ENCODE measurements around the gene FOXO3. TPM values are rescaled to one million over a fixed set of nuclear protein-coding genes. Genes with fewer than 3 reads are reported as not detected.
"Not testable (repeated sequence)": the region's sequence is repeated elsewhere in the genome, so short reads cannot be mapped to it uniquely, and the experiment has no call there.

FOXO3 gene
- total RNA-seq, 1 donor from 2014 or later, result 74.5 TPM

DNA sequence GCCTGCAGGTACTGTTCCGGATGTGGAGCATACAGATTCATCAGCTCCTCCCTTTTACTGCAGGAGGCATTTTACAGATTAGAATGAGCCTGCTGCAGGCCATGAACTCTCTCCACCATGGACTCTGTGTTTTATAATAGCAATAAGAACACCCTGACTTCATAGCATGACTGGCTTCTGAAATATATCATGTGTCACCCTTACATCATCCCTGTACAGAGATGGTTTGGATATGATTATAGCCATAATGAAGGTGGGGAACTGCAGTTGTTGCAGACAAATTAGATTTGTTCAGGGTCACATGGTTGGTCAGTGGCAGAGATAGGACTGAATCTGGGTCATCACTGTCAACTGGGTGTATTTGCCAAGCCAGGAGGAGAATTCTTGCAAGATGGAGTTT, 100.7 kb downstream of the FOXO3 start:
- peak; percentile 44 for DNase-seq

DNA sequence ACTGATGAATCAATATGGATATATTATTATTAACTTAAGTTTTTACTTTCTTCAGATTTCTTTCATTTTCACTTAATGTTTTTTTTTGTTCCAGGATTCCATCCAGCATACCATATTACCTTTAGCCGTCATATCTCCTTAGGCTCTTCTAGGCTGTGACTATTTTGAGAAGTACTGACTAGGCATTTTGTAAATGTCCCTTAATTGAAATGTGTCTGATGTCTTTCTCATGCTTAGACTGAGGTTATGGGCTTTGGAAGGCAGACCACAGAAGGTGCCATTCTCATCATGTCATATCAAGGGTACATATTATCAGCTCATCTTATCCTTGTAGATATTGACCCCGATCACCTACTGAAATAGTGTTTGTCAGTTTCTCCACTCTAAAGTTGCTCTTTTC, 101.3 kb downstream of the FOXO3 start:
- no peak for DNase-seq

DNA sequence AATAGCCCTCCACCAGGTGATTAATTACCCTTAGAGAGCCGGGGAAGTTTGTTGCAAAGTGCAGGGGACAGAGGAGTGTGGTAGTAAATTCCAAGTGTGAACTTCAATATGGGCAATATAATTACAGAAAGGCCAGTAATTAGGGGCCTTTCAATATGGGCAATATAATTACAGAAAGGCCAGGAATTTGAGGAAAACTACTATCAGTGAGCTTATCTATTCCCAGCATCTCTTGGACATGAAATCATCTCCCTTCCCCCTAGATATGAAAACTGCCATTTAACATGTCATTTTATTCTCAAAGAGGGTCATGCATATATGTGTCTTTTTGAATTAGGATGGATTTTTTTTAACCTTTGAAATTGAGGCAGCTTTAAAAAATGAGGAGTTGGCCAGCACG, 102.0 kb downstream of the FOXO3 start:
- no peak for DNase-seq

DNA sequence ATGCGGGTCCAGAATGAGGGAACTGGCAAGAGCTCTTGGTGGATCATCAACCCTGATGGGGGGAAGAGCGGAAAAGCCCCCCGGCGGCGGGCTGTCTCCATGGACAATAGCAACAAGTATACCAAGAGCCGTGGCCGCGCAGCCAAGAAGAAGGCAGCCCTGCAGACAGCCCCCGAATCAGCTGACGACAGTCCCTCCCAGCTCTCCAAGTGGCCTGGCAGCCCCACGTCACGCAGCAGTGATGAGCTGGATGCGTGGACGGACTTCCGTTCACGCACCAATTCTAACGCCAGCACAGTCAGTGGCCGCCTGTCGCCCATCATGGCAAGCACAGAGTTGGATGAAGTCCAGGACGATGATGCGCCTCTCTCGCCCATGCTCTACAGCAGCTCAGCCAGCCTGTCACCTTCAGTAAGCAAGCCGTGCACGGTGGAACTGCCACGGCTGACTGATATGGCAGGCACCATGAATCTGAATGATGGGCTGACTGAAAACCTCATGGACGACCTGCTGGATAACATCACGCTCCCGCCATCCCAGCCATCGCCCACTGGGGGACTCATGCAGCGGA, 102.9 kb downstream of the FOXO3 start:
- not testable (repeated sequence) for DNase-seq

DNA sequence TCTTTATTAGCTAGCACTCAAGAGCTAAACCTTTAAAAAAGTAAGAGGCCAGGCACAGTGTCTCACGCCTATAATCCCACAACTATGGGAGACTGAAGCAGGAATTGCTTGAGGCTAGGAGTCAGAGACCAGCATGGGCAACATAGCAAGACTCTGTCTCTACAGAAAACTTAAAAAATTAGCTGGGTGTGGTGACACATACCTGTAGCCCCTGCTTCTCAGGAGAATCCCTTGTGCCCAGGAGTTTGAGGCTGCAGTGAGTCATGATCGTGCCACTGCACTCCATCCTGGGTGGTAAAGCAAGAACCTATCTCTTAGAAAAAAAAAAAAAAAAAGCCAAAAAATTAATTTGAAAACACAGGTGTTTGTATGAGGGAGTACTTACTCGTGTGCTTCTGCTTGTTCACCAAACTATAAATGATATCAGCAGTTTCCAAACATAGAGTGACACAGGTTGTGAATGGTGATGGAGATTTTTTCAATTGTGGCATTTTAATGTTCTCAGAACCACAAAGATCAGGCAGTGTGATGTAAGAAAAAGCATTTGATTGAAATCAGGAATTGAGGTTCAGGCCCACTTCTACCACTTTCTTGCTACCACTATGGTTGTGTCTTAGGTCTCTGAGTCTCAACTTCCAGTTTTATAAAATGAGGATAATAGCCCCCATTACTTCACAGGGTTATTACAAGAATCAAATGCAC, 104.9 kb downstream of the FOXO3 start:
- no peak for DNase-seq

DNA sequence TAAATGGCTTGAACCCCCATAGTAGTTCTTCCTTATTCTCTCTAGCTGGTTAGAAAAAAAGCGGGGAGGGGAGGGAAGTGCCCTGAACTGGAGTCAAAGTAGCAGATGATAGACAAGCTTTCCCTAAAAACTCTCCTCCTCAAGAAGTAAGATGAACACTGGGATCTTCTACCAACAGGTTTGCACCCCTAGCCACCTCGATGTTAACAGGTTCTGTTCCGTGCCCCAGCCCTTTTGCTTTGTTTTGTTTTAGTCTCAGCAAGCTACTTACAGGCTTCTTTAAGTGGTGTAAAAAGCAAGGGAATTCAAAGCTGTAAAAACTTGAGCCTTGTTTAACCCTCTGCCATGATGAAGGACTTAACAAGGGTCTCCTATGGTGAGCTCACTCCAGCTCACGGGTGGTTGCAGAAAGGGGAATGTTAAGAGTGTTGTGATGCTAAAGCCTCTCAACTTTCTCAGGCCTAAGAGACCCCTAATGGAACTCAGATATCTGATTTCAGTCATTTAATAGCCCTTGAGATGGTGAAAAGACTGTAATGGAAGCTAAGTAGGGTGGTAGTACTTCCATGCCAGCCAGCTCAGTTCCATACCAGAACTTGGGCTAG, 106.0 kb downstream of the FOXO3 start:
- no peak for DNase-seq

DNA sequence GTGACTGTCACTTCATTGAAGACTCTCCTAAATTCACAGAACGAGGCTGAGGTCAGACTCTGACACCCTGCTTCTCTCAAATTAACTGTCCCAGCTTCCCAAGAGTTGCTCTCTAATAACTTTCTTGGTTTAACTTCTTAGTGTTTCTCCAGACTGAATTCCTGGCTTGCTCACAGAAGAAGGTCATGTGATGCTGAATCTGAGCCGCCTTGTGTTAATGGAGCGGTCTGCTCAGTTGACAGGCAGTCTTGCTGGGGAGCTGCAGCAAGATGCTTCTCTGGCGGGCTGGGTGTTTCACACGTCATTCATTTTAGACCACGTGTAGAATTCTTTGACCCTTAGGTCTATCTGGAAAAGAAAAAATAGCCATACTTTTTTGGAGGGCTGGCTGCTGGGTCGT, 107.3 kb downstream of the FOXO3 start:
- DNase-seq, result peak; percentile 76

DNA sequence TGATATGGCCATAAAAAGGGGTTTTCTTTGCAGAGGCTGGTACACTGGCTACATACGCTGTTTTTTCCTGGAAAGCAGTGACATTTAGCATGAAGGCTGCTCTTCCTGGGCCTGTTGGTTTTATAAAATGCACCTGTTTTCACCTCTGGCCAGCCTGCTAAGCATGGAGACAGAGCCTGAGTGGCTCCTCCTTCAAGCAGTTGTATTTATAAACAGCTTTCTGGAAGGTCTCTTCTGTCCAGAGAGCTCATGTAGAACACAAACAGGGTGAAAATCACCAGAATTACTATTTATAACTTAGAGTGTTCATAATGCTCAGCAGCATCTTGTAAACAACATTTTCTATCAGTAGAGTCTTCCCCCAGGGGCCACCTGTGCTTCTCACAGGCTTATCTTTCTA, 109.0 kb downstream of the FOXO3 start:
- no peak for DNase-seq

DNA sequence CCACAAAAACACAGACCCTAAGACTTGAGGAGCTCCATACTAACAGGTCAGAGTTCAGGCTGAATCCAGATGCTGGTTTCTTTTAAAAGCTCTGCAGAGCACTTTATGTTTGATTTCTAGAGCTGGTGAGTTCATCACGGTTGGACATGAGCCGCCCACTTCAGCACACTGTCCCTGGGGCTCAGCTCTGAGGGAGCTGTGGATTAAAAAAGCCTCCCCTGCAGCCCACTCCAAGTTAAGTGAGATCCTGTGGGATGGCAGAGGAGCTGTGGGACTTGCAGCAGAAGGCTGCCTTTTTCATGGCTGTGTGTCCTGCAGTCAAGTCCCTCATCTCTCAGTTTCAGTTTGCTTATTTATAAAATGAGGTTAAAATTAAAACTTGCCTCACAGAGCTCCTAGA, 110.5 kb downstream of the FOXO3 start:
- DNase-seq, result no peak

DNA sequence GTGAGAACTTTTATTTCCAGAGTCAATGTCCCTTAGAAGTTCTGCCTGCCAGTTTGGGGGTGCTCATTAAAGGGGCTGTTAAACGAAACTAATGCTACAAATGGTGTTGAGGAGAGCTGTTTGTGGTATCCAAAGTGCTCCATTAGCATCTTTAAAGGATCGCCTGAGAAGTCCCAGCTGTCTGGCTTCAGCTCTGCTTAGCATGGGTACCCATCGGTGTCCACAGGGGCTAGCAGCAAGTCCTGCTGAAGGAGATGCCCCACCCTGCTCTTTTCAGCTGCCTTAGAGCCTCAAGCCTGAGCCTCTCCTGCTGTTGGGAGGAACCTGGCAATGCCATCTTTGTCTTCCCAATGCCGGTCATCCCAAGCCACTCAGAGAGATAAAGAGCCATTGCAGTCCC, 111.1 kb downstream of the FOXO3 start:
- no peak for DNase-seq

DNA sequence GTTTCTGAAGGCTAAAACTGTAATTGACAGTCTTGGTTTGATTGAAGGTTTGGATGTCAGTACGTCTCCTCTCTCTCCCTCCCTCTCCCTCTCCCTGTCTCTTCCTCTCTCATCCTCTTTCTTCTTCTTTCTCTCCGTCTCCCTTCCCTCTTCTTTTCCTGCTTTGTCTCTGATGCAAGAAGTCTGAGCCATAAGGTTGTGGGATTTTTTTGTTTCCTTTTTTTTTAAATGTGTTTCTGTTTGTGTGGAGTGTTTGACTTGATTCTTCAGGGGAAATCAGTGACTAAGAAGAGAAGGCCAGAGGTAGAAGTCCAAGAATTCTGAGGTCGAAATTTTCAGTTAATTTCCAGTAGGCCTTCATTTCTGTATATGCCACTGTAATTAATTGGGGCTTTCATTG, 111.9 kb downstream of the FOXO3 start:
- no peak for DNase-seq

DNA sequence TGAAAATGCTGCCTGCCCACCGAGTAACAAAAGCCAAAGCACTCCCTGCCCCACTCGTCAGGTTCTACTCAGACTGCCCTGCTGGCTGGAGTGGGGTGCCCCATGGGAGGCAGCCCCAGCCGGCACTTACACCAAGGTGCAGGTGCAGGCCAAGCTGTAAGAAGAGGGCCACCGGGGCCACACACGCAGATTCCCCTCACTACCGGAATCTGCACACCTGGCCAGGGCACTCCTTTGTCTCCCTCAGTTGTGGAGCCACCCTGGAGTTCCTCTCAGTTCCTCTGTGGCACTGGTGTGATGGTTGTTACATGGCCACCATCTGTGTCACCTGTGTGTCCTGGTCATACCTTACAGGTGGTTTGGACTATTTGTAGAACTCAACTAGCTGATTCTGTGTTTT, 112.4 kb downstream of the FOXO3 start:
- DNase-seq, result no peak

DNA sequence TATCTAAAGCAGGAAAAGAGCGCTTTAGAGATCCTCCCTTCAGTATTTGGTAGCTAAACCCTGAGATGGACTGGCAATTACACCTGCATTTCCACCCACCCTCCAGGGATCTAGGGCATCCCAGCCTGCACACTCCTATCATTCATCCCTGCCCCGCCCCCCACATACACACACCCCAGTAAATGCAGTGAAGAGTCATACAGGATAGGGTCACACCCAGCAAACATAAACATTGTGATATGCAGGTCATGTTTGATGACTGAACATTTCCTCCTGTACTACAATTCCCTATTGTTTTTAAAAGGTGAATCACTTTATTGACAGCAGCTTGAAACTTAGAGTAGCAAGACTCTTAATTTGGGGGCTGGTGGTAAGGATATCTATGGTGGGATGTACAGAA, 112.9 kb downstream of the FOXO3 start:
- DNase-seq, result no peak

DNA sequence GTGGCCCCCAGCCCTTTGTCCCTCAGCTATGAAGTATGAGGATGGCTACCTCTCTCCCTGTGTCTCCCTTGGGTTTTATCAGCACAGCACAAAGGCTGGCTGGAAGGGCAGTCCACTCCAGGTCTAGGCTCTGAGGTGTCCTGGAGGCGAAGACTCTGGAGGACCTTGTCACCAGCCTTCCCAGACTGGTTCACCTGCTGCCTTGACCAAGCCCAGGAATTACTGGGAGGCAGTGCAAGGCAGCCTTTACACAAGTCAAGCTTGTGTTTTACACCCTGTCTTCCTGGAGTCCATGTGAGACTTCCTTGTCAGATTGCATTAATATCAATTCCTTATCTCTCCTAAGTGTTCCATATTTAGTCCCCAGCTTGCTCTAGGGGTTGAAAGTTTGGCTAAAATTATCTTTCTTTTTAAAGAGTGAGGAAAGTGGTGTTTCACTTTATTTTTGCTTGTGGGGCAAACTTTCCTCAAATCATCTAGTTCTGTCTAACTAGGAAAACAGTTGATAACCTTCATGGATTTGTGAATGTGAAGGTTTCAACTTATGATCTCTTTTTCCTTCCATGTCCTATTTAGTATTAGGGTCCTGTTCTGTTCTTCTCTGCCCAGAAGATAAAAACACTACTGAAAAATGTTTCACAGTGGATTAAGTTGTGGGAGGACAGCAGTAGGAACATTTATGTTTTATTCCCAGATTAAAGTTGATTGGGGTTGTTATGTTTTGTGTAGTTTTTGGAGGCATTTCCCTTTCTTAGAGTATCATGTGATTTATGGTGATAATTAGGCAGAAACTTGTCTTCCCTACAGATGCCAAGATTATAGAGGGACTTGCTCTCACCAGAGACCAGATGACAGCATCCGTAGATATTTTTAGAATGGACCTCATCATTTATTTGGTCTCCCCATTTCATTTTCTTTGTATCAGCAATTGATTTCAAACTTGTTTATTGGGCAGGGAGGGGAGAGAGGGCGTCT, 114.8 kb downstream of the FOXO3 start:
- no peak for DNase-seq

DNA sequence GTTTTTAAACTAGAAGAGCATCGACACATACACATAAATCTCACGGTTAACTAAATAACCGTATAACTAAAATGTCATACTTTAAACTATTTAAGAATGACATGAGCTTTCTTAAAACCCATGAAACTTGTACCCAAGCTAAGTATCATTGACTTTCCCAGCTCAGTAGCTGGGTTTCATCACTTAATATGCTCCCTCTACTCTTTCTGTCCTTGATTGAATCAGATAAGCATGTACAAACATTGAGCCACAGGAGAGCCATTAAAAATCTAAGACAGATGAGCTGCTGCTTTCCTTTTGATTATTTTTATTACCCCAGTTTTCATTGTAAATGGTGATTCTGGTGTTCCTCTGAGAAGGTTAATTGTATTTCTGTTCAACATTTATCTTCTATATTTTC, 115.8 kb downstream of the FOXO3 start:
- DNase-seq, result no peak

DNA sequence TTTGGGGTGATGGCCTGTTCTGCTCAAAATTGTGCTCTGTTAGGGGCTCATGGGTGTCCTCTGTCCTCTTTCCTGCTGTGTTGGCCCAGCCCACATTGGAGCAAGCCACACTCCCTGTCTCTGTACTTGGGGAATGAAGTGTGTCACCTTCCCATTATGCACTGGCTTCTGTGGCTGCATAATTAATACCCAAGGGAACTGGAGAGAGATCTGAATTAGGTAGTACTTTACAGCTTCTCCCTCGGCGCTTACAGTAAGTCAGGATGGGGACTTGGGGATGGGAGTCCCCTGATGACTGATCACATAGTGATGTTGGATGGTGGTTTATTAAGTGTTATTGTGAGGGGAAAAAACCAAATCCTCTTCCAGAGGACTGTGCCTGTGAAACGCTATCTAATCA, 116.6 kb downstream of the FOXO3 start:
- no peak for DNase-seq

DNA sequence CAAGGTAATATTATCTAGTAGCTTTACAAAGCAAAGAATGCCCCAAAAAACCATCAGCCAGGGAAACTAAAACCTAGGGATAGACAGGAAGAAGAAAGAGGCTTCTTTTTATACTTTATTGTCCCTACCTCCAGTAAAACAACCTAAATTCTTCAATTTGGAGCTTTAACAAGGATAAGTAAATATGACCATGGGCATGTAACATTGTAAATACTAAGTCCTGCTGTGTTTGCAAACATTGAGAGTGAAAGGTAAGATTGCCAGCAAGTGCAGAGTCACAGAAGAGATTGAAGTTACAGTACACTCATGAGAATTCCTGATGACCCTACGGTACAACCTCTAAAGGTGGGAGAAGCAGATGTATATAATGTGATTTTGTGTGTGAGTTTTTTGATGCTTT, 117.2 kb downstream of the FOXO3 start:
- no peak for DNase-seq

DNA sequence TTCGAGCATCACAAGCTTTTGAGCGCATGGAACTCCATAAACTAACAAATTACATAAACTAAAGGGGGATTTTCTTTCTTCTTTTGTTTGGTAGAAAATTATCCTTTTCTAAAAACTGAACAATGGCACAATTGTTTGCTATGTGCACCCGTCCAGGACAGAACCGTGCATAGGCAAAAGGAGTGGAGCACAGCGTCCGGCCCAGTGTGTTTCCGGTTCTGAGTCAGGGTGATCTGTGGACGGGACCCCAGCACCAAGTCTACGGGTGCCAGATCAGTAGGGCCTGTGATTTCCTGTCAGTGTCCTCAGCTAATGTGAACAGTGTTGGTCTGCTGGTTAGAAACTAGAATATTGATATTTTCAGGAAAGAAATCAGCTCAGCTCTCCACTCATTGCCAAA, 119.6 kb downstream of the FOXO3 start:
- DNase-seq, result not testable (repeated sequence)

DNA sequence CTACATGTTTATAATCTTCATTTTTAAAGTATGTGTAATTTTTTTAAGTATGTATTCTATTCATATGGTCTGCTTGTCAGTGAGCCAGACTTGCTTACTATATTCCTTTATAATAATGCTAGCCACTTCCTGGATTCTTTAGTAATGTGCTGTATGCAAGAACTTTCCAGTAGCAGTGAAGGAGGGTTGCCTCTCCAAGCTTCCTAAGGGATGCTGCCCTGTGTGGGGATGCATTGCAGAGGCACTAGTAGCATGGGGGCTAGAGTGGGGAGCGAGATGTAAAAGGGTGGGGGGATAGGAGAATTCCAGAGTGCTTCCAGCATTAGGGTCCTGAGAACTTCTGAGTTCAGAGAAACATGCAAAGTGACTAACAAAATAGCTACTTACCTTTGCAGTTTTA, 121.0 kb downstream of the FOXO3 start:
- not testable (repeated sequence) for DNase-seq

DNA sequence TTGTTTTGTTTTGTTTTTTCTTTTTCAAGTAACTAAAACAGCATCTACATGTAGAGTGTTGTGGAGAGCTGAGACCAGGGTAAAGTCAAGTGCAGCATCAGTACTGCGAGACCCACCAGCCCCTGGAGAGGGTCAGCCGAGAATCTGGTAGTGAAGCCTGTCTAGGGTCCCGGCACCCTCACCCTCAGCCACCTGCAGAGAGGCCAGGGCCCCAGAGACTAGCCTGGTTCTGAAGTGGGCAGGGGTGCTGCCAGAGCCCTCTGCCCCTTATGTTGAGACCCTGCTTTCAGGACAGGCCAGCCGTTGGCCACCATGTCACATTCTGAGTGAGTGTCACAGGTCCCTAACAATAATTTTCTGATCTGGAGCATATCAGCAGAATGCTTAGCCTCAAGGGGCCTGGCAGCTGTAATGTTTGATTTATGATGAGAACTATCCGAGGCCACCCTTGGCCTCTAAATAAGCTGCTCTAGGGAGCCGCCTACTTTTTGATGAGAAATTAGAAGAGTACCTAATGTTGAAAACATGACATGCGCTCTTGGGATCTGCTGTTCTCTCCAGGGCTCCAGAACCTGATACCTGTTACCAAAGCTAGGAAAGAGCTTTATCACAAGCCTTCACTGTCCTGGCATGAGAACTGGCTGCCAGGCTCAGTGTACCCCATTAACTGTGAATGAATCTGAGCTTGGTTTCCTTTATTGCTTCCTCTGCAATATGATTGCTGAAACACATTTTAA, 121.8 kb downstream of the FOXO3 start:
- DNase-seq, result not testable (repeated sequence)

DNA sequence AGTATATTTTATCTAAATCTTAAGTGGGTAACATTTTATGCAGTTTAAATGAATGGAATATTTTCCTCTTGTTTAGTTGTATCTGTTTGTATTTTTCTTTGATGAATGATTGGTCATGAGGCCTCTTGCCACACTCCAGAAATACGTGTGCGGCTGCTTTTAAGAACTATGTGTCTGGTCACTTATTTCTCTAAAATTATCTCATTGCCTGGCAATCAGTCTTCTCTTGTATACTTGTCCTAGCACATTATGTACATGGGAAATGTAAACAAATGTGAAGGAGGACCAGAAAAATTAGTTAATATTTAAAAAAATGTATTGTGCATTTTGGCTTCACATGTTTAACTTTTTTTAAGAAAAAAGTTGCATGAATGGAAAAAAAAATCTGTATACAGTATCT, 123.3 kb downstream of the FOXO3 start:
- not testable (repeated sequence) for DNase-seq

DNA sequence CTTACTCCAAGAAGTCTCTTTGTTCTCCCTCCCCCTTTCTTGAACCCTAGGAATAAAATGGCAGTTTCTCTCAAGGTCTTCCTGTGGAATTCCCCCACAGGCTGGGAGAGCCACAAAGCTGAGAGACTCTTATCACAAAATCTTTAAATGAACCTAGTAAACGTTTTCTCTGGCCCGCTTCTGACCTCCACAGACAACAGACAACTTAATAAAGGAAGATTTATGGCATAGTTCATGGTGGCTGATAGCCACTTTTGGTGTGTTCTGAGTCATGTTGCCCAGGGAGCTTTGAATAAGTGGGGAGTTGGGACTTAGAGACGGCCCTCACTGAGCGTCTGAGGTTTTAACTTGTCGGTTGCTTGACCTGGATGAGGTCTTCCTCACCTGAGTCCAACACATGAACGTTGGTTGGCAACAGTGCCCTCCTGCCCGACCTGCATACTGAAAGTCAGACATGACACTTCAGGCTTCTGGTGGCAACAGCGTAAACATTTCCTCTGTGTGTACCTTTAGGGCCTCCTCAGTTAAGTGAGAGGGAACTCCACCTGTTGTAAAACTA, 124.1 kb downstream of the FOXO3 start:
- no peak for DNase-seq

Measured in tongue (tissue), 2 donors.